NB4 (cell line): Measurements from ENCODE around the gene ANO7.

Source experiments
- CTCF ChIP-seq: IDR thresholded peaks from one replicate; pipeline ENCODE4 v1.5.1; 2012; ENCODE audit warnings: low read depth, low read length
- MAX ChIP-seq: IDR thresholded peaks from 2 replicates; pipeline ENCODE4 v1.6.1; 2011; ENCODE audit warnings: low read depth, low read length
- MYC ChIP-seq: IDR thresholded peaks from 2 replicates; pipeline ENCODE4 v1.6.1; 2011; ENCODE audit warnings: low read depth, low read length
- POLR2A ChIP-seq: IDR thresholded peaks from 2 replicates; pipeline ENCODE4 v1.6.1; 2011; ENCODE audit warnings: mild to moderate bottlenecking; ENCODE audit not compliant: insufficient read length; ENCODE audit errors: extremely low read depth

- TF ChIP-seq CTCF: no peak
- no peak for TF ChIP-seq MYC
- TF ChIP-seq POLR2A: no peak
- no peak for TF ChIP-seq MAX
Observed at GRCh38 chr2:241214209-241214608, 25.7 kb downstream of the ANO7 start.
